PC-3 (cell line): ENCODE data around the gene RTL10. TPM values are rescaled to one million over a fixed set of nuclear protein-coding genes. Genes with fewer than 3 reads are reported as not detected.

Source experiments
- ATAC-seq: fragments of 200-7000 bp; cut with Tn5 transposase; 2 replicates; pipeline ENCODE4 v1.9.1; 2020; ENCODE audit warnings: mild to moderate bottlenecking, moderate library complexity
- BruUV-seq: library from RNA; stranded (reverse); fragments of 400-500 nt; replicated peaks from 2 replicates; lab custom pipeline; 2021; lab: Mats Ljungman, UMichigan
- CTCF ChIA-PET: fragments of 300-600 bp; sonication (Branson Sonifier 250); formaldehyde crosslinking; loops from one replicate; lab custom pipeline; 2022; ENCODE audit warnings: antibody characterized with exemption; lab: Charles Lee
- POLR2A ChIA-PET: fragments of 300-600 bp; sonication (Branson Sonifier 250); formaldehyde crosslinking; loops from one replicate; lab custom pipeline; 2022; ENCODE audit warnings: antibody characterized with exemption; ENCODE audit not compliant: unreplicated experiment; lab: Charles Lee
- DNase-seq: peaks from one replicate; pipeline ENCODE4 v3.0.0-alpha.2; 2015
- H2AFZ ChIP-seq: fragments of 300-600 bp; sonication (generic); 2 replicates; pipeline ENCODE4 v1.6.0; 2016; ENCODE audit warnings: antibody characterized with exemption, low read length
- H3F3A ChIP-seq: fragments of 300-600 bp; sonication (generic); one replicate; pipeline ENCODE4 v1.6.0; 2017; ENCODE audit warnings: antibody characterized with exemption, low read length, control low read depth, mild to moderate bottlenecking; ENCODE audit not compliant: unreplicated experiment
- H3K27ac ChIP-seq: fragments of 300-600 bp; sonication (generic); 2 replicates; pipeline ENCODE4 v1.5.1; 2016; ENCODE audit warnings: mild to moderate bottlenecking, low read length
- H3K27me3 ChIP-seq: fragments of 300-600 bp; sonication (generic); 2 replicates; pipeline ENCODE4 v1.6.1; 2016; ENCODE audit warnings: low read length, mixed read lengths
- H3K36me3 ChIP-seq: fragments of 300-600 bp; sonication (generic); 2 replicates; pipeline ENCODE4 v1.6.1; 2016; ENCODE audit warnings: low read depth, mixed run types, low read length, mixed read lengths
- H3K4me1 ChIP-seq: fragments of 300-600 bp; sonication (generic); 2 replicates; pipeline ENCODE4 v1.5.1; 2016; ENCODE audit warnings: low read length; ENCODE audit not compliant: insufficient read depth
- H3K4me2 ChIP-seq: fragments of 300-600 bp; sonication (generic); 2 replicates; pipeline ENCODE4 v1.6.0; 2016; ENCODE audit warnings: low read length
- H3K4me3 ChIP-seq: fragments of 300-600 bp; sonication (generic); 2 replicates; pipeline ENCODE4 v1.5.1; 2016; ENCODE audit warnings: mild to moderate bottlenecking, low read length, mixed read lengths
- H3K79me2 ChIP-seq: fragments of 300-600 bp; sonication (generic); 2 replicates; pipeline ENCODE4 v1.6.1; 2017; ENCODE audit warnings: low read length, mixed read lengths
- H3K9ac ChIP-seq: fragments of 300-600 bp; sonication (generic); 2 replicates; pipeline ENCODE4 v1.6.0; 2016; ENCODE audit warnings: mild to moderate bottlenecking, low read length
- H3K9me2 ChIP-seq: fragments of 300-600 bp; sonication (generic); replicated peaks from 2 replicates; pipeline ENCODE4 v1.6.1; 2016; ENCODE audit warnings: mixed run types, low read length, mixed read lengths
- H3K9me3 ChIP-seq: fragments of 300-600 bp; sonication (generic); 2 replicates; pipeline ENCODE4 v1.6.1; 2016; ENCODE audit warnings: low read length, mixed read lengths
- H4K20me1 ChIP-seq: fragments of 300-600 bp; sonication (generic); 2 replicates; pipeline ENCODE4 v1.6.1; 2016; ENCODE audit warnings: low read length, mixed read lengths
- EZH2 ChIP-seq: fragments of 300-600 bp; sonication (generic); IDR thresholded peaks from one replicate; pipeline ENCODE4 v1.6.1; 2017; ENCODE audit warnings: antibody characterized with exemption, mild to moderate bottlenecking, low read length; ENCODE audit not compliant: unreplicated experiment
- EZH2phosphoT487 ChIP-seq: fragments of 300-600 bp; sonication (generic); IDR thresholded peaks from 2 replicates; pipeline ENCODE4 v1.6.1; 2018; ENCODE audit warnings: mild to moderate bottlenecking, antibody characterized with exemption, low read length, borderline replicate concordance
- intact Hi-C: fragments of 100-400 bp; cut with micrococcal nuclease; formaldehyde crosslinking; loops from 2 replicates; pipeline ENCODE4 v1.9.0; 2023
- total RNA-seq: library from RNA; depleted of rRNA; stranded (reverse); fragments of >200 nt; gene quantifications from 2 replicates; pipeline ENCODE4 v1.2.3, GENCODE V29; 2014
- TF ChIP-seq, protein P1 (sequence below): fragments of 300-600 bp; sonication (generic); conservative IDR thresholded peaks from 2 replicates; pipeline ENCODE4 v1.5.1; 2017; ENCODE audit warnings: antibody characterized with exemption, low read depth, mild to moderate bottlenecking, low read length

Gene RTL10
- total RNA-seq, 1 experiment from 2014 or later: 7.8 TPM

DNA sequence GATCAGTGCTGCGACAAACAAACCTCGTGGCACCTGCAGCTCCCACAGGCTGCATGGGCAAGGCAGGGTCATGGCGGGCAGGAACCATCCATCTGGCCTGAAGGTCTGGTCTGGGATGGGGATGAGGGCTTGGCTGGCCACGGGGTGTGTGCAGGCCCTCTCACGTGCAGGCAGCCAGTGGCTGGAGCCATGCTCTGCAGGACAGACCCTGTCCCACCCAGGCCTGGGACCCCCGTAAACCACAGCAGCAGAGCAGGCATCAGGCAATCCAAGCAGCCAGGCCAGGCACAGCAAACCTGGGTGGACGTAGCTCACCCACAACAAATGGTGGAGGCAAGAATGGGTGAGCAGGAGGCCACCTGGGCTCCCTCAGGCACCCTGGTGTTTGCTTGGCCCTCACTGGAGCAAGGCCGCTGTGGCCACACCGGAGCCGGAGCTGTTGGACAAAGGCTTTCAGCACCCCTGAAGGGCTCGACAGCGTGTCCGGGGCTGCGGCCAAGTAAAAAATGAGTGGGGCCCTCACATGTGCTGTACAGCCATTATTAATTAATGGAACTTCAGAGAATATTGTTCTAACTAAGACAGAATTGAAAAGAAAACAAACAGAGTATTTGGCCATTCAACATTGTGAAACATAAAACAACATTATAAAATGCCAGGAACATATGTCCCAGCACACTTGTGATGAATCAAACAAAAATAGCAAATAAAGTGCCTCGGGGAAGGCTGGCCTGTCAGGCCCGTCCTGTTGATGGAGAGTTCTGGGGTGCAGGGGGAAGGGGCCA, 24.0 kb upstream of the RTL10 start:
- Histone ChIP-seq H3K4me3 (no peak overlapping the region), H3K27me3 (no peaks in the 10 kb centered on the region), H3K27ac (no peak overlapping the region), H3F3A (no peaks in the 10 kb centered on the region), H4K20me1 (no peaks in the 10 kb centered on the region), H2AFZ (no peak overlapping the region), H3K4me2 (peak overlapping the region; percentile 48; the same call in 1 of the 2 replicates), H3K9ac (no peak overlapping the region), H3K4me1 (peaks cover 40% of the 10 kb centered on the region), H3K9me3 (no peaks in the 10 kb centered on the region), H3K79me2 (peaks cover 13% of the 10 kb centered on the region), H3K36me3 (no peaks in the 10 kb centered on the region), H3K9me2 (no peaks in the 10 kb centered on the region)
- POLR2A ChIA-PET: no interaction called here
- CTCF ChIA-PET: no interaction called here
- ATAC-seq (no peak), DNase-seq (no peak)
- TF ChIP-seq, protein P1, sequence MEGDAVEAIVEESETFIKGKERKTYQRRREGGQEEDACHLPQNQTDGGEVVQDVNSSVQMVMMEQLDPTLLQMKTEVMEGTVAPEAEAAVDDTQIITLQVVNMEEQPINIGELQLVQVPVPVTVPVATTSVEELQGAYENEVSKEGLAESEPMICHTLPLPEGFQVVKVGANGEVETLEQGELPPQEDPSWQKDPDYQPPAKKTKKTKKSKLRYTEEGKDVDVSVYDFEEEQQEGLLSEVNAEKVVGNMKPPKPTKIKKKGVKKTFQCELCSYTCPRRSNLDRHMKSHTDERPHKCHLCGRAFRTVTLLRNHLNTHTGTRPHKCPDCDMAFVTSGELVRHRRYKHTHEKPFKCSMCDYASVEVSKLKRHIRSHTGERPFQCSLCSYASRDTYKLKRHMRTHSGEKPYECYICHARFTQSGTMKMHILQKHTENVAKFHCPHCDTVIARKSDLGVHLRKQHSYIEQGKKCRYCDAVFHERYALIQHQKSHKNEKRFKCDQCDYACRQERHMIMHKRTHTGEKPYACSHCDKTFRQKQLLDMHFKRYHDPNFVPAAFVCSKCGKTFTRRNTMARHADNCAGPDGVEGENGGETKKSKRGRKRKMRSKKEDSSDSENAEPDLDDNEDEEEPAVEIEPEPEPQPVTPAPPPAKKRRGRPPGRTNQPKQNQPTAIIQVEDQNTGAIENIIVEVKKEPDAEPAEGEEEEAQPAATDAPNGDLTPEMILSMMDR: no peak
- no peak for TF ChIP-seq EZH2phosphoT487
- TF ChIP-seq EZH2: no peak
- intact Hi-C loops: no loop called here
- no TSS peak for BruUV-seq

DNA sequence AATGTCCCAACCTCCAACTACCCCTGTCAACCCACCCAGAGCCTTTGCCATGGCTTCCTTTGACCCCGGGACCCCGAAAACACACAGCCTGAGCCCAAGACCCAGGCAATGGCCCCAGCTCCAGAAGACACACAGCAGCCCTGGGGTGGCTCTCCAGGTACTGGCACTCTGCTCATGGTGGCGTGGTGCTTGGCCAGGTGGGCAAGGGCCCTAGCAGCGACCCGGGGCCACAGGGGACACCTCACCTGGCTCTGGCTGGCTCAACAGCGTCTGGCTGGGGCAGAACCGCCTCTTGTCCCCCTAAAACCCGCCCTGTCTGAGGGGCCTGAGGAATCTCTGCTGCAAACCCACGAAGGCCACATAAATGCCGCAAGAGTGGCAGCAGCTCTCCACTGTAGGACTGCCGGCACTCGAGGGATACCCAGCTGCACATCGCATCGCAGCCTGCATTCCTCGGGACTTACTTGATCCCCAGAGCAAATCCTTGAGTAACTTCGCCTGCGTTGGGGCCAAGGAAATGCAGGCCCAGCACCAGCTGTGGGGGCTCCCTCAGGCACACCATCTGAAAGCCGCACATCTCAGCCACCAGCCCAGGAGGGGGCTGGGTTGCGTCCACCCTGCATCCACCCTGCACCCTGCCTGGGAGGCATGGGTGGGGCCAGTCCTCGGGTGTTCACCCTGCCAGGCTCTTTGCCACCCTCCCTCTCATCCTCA, 23.1 kb upstream of the RTL10 start:
- no peaks in the 10 kb centered on the region for H3K36me3 ChIP-seq
- no peaks in the 10 kb centered on the region for H3K9me3 ChIP-seq
- peaks cover 40% of the 10 kb centered on the region for H3K4me1 ChIP-seq
- H3K9ac ChIP-seq: no peak overlapping the region
- TF ChIP-seq EZH2phosphoT487 (no peak), EZH2 (no peak)
- TF ChIP-seq, protein P1: no peak
- no peaks in the 10 kb centered on the region for H3K9me2 ChIP-seq
- H3F3A ChIP-seq: no peaks in the 10 kb centered on the region
- no peaks in the 10 kb centered on the region for H3K27me3 ChIP-seq
- POLR2A ChIA-PET: no interaction called here
- CTCF ChIA-PET: no interaction called here
- H3K4me2 ChIP-seq: no peak overlapping the region
- H3K79me2 ChIP-seq: peaks cover 13% of the 10 kb centered on the region
- BruUV-seq: no TSS peak
- H3K27ac ChIP-seq: no peak overlapping the region
- intact Hi-C loops: no loop called here
- DNase-seq (no peak), ATAC-seq (no peak)
- H2AFZ ChIP-seq: no peak overlapping the region
- H3K4me3 ChIP-seq: no peak overlapping the region
- H4K20me1 ChIP-seq: no peaks in the 10 kb centered on the region
